ENCODE data around the gene HEXD.

The HEXD gene

DNA sequence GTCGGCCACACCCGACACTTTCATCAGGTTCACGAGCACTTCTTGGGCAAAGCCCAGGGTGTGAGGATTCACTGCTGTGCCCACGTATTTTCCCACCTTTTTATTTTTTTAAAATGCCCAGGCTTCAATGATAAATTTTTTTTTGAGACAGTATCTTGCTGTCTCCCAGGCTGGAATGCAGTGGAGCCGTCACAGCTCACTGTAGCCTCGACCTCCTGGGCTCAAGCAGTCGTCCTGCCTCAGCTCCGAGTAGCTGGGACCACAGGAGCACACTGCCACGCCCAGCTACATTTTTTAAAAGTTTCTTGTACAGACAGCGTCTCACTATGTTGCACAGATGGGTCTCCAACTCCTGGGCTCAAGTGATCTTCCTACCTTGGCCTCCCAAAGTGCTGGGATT is 28.8 kb upstream of the HEXD start:
- TF ChIP-seq, protein P1, sequence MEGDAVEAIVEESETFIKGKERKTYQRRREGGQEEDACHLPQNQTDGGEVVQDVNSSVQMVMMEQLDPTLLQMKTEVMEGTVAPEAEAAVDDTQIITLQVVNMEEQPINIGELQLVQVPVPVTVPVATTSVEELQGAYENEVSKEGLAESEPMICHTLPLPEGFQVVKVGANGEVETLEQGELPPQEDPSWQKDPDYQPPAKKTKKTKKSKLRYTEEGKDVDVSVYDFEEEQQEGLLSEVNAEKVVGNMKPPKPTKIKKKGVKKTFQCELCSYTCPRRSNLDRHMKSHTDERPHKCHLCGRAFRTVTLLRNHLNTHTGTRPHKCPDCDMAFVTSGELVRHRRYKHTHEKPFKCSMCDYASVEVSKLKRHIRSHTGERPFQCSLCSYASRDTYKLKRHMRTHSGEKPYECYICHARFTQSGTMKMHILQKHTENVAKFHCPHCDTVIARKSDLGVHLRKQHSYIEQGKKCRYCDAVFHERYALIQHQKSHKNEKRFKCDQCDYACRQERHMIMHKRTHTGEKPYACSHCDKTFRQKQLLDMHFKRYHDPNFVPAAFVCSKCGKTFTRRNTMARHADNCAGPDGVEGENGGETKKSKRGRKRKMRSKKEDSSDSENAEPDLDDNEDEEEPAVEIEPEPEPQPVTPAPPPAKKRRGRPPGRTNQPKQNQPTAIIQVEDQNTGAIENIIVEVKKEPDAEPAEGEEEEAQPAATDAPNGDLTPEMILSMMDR (IDR thresholded peaks at IDR 0.05; ENCODE audit: insufficient read depth, low read length, poor library complexity, severe bottlenecking), result no peak
- no peak overlapping the region for H3K4me3 ChIP-seq (replicated peaks; ENCODE audit: low read depth, low read length)
- no peaks in the 10 kb centered on the region for H3K27me3 ChIP-seq (replicated peaks; ENCODE audit: control insufficient read depth, insufficient read depth, low read length)
- no peak for DNase-seq (ENCODE audit: extremely low read depth, insufficient read length)
- peaks cover 3% of the 10 kb centered on the region for H3K36me3 ChIP-seq (ENCODE audit: control insufficient read depth, insufficient read depth, low read length)

DNA sequence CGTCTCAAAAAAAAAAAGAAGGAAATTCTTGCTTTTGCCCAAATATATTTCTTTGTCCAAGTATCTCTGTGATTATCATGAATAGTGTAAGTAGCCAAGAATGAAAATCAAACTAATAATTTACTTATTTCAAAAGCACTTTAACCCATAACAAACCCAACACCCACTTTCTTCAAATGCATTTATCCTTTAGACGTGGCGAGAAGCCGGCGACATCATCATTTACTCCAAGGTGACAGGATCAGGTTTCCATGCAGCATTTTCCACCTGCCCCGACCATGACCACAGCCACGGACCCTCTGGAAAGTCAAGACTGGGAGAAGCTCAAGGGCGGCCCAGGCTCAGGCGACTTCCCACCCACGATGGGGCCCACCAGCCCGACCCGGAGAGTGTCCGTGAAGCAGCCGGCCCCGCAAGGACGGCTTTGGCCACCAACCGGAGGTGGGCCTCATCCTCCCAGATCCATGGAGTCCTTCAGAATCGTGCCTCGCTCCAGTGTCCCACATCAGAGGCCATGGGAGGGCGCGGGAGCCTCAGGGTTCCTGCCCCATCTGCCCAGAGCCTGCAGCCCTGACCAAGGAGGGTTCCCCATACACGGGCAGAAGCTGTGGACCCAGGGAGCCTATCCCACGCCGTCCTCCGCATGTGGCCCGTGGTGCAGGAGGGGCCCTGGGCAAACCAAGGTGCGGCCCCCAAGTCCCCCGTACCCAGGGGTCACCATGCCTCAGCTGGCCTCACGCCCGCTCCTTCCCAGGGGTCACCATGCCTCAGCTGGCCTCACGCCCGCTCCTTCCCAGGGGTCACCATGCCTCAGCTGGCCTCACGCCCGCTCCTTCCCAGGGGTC is 27.9 kb upstream of the HEXD start:
- no peak for DNase-seq (ENCODE audit: extremely low read depth, insufficient read length)
- Histone ChIP-seq H3K4me3 (replicated peaks; ENCODE audit: low read depth, low read length) (no peak overlapping the region), H3K36me3 (ENCODE audit: control insufficient read depth, insufficient read depth, low read length) (peaks cover 3% of the 10 kb centered on the region), H3K27me3 (replicated peaks; ENCODE audit: control insufficient read depth, insufficient read depth, low read length) (no peaks in the 10 kb centered on the region)
- TF ChIP-seq, protein P1 (IDR thresholded peaks at IDR 0.05; ENCODE audit: insufficient read depth, low read length, poor library complexity, severe bottlenecking), result no peak

- Histone ChIP-seq H3K36me3 (ENCODE audit: control insufficient read depth, insufficient read depth, low read length) (peaks cover 3% of the 10 kb centered on the region), H3K4me3 (replicated peaks; ENCODE audit: low read depth, low read length) (no peak overlapping the region), H3K27me3 (replicated peaks; ENCODE audit: control insufficient read depth, insufficient read depth, low read length) (no peaks in the 10 kb centered on the region)
- TF ChIP-seq, protein P1 (IDR thresholded peaks at IDR 0.05; ENCODE audit: insufficient read depth, low read length, poor library complexity, severe bottlenecking), result no peak
- no peak for DNase-seq (ENCODE audit: extremely low read depth, insufficient read length)
Observed at GRCh38 chr17:82390860-82391435, 27.2 kb upstream of the HEXD start.

DNA sequence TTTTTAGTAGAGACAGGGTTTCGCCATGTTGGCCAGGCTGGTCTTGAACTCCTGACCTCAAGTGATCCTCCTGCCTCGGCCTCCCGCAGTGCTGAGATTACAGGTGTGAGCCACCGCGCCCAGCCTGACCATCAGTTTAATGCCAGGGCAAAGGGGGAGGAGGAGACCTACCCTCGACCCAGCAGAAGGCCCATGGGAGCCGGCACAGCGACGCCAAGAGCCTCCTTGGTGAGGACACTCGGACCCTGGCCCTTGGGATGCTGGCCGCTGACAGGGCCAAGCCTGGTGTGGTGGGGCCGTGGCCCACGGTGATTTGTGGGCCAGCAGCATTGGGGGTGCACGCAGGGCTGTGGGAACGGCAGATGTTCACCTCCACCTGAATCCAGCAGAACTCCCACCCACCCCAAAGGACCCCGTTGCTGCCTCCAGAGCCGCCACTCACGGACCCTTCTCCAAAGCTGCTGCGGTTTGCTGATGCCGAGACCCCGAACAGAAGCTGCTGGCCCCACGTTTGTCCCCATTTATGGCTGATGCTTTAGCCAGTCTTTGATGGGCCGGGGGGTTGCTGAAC is 26.6 kb upstream of the HEXD start:
- Histone ChIP-seq H3K4me3 (replicated peaks; ENCODE audit: low read depth, low read length) (no peak overlapping the region), H3K36me3 (ENCODE audit: control insufficient read depth, insufficient read depth, low read length) (peaks cover 3% of the 10 kb centered on the region), H3K27me3 (replicated peaks; ENCODE audit: control insufficient read depth, insufficient read depth, low read length) (no peaks in the 10 kb centered on the region)
- TF ChIP-seq, protein P1 (IDR thresholded peaks at IDR 0.05; ENCODE audit: insufficient read depth, low read length, poor library complexity, severe bottlenecking), result no peak
- no peak for DNase-seq (ENCODE audit: extremely low read depth, insufficient read length)

DNA sequence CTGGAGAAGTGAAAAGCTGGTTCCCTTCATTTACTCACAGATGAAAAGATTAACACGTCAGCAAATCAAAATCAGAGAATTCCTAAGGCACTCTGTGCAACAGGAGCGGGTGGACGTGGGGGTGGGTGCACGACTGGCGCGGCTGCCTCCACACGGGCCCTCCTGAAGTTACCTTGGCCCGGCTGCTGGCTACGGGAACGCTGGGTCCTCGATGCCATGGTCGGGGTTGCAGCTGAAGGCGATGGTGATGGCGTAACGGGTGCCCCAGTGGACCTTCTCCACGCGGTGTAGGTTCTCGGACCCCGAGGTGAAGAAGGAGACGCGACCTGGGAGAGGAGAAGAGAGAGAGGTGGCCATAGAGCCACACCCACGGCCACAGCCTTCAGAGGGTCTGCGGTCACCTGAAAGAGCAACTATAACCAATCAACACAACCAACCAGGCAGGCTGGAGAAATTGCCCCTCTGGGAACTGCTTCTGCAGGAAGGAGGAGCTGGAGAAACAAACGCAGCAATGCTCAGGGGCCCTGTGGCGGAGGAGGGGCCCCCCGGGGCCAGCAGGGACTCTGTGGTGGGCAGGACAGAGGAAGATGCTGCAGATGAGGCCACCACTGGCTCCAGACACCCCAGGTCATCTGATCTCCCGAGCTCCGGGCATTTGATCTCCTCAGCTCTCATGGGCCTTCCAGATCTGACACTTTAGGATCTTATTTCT is 25.8 kb upstream of the HEXD start:
- H3K4me3 ChIP-seq (replicated peaks; ENCODE audit: low read depth, low read length), result no peak overlapping the region
- peaks cover 3% of the 10 kb centered on the region for H3K36me3 ChIP-seq (ENCODE audit: control insufficient read depth, insufficient read depth, low read length)
- H3K27me3 ChIP-seq (replicated peaks; ENCODE audit: control insufficient read depth, insufficient read depth, low read length), result no peaks in the 10 kb centered on the region
- DNase-seq (ENCODE audit: extremely low read depth, insufficient read length), result no peak
- TF ChIP-seq, protein P1 (IDR thresholded peaks at IDR 0.05; ENCODE audit: insufficient read depth, low read length, poor library complexity, severe bottlenecking), result no peak
